ENCODE results near the gene BNC2.
A peak's percentile ranks its signal among the peaks of the same experiment; 100 is the strongest.

Gene BNC2

DNA sequence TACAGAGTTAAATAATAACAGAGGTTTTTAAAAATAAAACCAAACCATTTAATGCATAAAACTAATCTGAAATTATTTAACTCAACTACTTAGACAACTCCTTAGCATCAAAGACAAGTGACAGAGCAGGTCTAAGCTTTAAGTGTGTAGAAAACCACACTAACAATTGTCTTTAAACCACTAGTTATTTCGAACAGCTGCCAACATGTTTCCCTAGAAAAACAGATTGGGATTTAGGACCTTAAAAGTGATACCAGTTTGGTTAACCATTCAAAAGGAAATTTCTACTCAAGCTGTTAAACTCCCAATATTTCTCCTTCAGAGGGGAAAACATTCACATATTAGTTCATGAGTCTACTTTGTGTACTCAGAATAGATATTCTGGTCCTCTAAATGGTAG is 208.7 kb downstream of the BNC2 start:
- no peak for DNase-seq

DNA sequence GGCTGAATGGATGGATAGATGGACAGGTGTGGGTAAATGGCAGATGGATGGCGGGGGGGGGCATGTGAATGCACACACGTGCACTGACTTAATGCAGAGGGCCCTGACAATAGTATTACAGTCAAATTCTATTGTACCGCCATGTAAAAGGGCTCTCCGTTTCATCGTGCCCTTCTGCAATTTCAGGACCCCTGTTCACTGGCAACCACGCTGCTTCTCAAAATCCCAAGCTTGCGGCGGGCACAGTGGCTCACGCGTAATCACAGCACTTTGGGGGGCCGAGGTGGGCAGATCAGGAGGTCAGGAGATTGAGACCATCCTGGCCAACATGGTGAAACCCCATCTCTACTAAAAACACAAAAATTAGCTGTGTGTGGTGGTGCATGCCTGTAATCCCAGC is 211.4 kb downstream of the BNC2 start:
- DNase-seq: no peak

DNA sequence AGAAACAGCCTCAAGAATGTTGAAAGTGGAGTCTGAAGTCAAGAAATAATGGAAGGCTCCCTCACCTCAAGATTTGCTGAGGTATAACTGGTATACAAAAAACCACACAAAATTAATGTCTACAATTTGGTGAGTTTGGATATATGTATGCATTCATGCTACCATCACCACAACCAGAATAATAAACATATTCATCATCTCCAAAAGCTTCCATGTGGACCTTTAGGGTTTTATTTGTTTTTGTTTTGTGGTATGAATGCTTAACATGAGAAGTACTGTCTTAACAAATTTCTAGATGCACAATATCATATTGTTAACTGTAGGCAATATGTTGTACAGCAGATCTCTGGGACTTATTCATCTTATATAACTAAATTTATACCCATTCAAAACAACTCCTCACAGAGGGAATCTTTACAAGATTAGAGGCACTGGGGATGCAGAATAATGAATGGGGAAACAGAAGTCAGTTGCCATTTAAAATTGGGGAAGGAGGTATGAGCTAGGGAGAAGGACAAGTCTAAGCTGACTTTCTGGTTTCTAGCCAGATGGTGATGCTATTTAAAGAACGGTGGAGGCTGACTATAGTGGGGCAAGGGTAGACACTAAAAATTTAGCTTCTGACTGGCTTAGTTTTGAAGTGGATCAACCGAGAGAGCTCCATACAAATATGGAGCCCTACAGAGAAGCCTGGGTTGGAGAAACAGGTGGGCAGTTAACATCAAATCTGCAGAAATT is 213.9 kb downstream of the BNC2 start:
- DNase-seq: no peak

DNA sequence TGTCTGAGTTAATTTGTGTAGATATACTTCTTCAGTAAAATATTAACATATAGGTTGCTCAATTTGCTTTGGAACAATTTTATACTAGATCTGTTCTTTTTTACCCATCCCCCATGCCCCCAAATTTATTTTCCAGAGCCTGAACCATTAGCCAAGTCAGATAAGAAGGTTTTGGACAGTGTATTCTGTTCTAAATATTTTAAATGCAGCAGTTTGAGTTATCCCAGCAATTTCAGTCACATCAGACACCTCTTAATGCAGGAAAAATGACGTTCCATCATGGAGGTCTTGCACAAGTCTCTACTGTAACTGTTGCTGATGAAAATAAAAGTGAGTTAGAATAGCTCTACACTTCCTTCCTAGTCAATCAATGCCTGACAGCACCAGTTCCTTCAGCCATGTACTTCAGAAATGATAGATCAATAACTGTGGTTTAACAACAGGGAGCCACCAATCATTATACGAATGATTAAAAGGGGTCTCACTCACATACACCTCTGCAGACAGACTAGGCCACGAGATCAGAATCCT is 215.8 kb downstream of the BNC2 start:
- no peak for DNase-seq

DNA sequence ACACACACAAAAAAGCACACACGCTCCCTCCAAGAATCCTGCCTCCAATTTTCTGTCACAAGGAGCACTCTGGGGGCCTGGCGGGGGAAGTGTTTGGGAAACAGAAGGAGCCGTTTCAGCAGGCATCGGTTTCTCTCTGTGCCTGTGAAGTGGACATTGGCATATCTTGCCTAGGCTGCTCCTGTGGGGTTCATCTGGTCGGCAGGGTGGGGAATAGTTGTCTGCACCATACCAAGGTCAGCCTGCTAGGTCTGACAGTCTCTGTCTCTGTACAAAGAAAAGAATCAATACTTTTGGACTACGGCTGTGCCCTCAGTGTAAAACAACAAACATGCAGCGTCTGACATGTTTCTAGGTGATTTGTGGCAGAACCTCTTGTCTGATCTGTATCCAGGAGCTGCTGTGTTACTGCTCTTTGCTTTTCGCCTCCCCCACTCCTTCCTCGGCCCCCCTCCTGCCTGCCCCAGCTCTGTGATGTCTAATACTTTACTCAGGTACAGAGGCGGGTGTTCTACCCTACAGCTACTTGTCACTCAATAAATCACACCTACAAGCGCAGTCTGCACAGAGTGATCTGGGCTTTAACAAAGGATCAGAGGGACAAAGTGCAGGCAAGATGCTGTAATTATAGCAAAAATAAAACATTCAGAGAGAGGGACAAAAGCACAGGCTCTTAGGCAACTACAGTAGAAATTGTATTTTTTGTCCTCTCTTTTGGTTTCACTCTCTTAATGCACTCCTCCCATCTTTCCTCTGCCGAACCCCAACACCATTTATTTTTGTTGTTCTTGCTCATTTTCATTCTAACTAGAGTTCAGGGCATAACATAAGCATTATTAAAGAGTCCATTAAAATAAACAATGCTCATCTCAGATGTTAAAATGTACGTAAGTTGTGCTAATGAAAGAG is 216.7 kb downstream of the BNC2 start:
- peak; percentile 33 for DNase-seq

DNA sequence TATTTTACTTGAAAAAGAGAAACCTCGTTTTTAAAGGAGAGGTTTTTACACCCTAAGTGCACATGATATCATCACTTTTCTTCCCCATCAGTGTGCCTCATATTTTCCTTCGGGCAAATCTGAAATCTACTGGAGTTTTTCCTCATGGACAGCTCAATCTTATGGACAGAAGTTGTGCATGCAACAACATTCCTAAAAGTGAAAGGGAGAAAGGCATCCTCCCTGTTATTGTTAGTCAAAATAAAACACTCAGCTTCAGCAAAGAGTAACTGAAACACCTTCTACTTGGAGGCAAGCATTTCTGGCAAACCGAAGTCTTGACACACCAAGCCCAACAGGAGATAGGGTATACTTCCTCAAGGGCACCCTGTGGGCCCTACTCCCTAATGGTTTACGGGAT is 217.9 kb downstream of the BNC2 start:
- DNase-seq: no peak

DNA sequence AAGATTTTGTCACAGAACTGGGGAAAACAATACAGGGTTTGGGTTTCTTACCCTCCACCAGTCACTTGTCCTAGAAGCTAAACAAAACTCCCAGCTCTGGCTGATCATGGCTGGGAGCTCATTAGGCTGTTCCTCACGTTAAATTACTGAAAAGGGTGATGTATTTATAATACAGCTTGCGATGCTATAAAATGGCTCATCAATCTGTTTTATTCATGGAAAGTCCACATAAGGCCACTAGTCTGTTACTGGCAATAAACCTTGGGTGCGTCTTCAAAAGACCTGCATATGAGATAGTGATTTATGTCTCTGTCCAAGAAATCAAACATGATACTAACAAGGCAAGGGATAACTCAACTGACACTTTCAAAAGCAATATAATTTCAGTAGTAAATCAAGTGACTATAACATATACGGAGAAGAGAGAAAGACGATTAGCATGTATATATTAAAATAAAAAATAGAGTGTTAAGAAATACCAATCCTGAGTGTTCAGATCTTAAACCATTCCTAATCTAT is 219.0 kb downstream of the BNC2 start:
- DNase-seq: peak; percentile 15

DNA sequence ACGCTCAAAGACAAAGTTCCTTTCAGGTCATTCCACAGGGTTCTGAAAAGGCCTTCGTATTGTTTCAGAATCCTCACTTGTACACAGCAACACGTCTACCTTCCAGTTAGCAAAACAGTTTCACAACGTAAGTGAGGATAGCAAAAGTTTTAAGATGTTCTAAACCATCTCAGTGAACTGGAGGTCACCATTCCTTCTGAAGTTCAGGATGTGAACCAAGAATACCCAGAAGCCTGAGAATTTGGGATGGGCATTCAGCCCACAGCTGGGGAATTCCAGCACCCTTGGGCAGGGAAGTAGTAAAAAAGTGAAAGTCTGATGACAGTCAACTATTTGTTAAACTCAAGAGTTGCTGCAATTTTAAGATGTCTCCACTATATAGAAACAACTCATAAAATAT is 224.5 kb downstream of the BNC2 start:
- no peak for DNase-seq

DNA sequence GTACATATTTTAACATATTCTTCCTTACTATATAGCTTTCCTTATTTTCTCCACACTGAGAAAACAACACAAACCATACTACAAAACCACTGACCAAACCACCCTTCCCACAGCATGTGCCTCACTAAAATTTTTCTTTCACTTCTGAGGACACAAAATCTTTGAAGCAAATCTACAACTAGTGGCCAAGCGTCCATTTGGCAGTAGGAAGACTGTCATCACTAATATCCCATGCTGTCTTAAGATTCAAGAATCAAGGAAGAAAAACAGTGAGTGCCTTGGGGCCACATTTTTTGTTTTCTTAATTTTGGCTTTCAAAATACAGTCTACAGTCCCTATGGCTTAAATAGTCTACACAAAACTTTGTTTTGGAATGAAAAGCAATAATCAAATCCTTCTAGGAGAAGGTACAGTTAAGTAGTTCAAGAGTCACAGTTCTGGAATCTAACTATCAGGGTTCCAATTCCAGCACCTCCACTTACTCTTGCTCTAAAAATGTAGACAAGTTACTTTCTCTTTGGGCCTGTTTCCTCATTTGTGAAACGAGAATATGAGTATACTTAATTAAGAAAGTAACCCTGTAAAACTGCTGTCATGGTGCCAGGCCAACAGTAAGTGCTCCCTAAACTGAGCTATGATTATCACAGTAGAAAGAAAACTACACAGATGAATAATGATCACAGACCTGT is 227.9 kb downstream of the BNC2 start:
- DNase-seq: no peak

DNA sequence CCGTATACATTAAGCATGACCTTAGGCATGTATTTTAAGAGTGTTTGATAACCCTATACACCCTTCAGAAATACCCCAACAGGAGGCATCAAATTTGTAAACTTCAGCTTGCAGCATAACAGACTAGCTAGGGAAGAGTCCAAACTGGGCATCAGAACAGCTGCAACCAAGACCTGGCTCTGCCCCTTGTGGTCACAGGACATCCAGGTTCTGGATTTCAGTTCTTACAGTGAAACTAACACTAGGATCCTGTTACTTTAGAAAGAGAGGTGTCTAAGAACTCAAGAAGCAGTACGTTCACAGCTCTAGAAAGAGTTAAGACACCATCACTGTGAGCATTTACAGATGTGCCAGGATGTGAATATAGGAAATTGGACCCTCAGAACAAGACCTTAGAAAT is 229.8 kb downstream of the BNC2 start:
- DNase-seq: no peak

DNA sequence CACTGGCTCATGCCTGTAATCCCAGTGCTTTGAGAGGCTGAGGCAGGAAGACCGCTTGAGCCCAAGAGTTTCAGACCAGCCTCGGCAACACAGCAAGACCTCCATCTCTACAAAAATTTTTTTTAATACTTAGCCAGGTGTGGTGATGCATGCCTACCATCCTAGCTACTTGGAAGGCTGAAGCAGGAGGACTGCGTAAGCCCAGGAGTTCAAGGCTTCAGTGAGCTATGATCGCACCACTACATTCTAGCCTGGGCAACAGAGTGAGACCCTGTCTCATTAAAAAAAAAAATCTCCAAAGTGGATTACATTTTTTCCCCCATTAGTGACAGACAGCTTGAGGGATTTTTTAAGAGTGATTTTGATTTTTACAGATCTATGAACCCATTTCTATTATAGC is 230.8 kb downstream of the BNC2 start:
- no peak for DNase-seq

DNA sequence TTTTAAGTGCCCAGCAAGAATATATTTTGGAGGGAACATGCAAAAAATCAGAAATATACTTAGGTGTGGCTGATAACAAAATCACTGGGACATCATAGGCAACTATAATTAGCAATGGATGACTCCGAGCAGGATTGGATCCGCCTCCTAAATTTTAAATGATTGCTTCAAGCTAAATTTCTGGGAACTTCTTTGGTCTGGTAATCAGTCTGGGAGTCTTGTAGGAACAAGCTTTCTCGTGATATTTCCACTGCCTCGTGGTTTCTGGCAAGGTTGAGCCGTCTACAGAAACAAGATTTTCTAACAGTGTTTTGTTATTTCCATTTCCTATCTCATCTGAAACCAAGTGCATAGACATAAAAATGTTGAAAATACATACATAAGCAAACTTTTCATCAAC is 232.6 kb downstream of the BNC2 start:
- no peak for DNase-seq

DNA sequence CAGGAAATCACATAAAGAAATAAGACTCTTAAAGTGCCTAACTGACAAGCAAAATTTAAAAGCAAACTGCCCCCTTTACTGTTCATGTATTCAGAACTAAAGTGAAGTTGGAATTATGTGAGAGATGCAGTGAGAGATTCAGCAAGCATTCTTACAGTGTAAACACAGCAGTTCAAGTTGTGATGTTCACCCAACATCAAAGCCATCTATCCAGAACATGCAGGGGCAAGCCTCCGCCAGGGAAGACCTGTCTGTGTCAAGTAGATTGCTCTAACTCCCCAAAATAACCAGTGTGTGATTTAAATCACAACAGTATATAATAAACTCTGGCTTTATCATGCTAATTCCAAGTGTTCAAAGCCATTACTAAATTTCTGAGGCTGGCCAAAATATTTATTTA is 233.3 kb downstream of the BNC2 start:
- DNase-seq: no peak

DNA sequence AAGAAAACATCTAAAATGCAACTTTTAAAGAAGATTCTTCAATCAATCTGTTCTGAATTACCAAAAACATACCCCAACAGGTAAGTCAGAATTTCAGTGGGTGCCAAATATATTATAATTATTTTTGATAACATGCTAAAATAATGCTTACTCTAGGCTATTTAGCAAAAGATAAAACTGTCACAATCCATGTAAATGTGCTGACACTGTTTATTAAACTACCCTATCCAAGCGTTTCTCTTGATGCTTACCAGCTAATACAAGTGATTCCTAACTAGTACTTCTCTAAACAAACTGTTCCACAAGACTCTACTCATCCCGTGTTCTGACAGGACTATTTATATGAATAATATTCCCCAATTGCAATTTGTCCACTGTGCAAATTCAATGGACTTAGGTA is 236.7 kb downstream of the BNC2 start:
- no peak for DNase-seq

DNA sequence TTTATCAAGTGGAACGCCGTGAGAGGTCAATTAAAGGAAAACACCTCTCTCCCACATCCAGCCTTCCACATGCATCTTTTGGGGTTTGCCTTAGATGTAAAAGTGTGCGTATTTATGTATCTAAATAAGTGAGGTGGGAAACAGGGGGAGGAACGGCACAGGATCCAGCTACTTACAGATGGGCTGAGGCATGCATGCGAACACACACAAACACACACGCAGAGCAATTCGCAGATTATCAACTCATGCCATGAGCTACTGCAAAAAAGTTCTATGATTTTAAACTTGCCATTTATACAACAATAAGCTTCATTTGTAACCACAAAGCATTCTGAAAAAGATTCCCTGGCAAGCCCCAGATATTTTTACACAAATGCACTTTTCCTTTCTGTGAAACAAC is 242.1 kb downstream of the BNC2 start:
- DNase-seq: no peak

DNA sequence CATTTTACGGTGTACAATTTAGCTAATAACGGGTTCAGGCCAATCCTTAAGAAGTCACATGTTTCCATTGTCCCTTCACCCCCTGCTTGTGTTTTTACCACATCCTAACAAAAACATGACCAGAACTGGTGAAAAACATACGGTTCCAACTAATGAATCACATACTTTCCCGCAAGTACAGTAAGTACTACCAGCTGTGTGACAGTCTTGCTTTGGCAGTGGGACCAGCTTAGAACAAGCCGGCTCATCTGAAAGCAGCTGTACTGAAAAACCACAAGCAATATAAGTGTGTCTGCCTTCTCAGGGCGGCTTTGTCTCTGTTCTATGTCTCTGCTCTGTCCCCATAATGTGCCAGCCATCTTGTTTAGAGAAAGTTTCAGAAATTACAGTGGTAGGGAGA is 242.5 kb downstream of the BNC2 start:
- DNase-seq: no peak

DNA sequence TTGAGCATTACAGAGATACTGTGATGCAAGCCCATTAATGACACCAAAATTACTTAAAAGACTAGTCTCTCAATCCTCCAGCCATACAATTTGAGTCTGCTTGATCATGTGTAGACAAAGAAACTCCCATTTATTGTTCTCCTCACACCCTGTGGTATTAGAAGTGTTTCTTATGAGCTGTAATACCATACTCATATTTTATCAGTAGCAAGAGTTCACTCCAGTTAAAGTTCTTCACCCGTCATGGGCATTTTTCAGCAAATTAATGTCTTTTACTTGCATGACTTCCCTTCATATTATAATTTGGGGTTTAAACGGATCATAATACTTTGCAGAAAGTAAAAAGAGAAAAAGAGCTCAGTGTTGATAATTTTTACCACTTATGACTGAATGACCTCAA is 242.9 kb downstream of the BNC2 start:
- DNase-seq: no peak

DNA sequence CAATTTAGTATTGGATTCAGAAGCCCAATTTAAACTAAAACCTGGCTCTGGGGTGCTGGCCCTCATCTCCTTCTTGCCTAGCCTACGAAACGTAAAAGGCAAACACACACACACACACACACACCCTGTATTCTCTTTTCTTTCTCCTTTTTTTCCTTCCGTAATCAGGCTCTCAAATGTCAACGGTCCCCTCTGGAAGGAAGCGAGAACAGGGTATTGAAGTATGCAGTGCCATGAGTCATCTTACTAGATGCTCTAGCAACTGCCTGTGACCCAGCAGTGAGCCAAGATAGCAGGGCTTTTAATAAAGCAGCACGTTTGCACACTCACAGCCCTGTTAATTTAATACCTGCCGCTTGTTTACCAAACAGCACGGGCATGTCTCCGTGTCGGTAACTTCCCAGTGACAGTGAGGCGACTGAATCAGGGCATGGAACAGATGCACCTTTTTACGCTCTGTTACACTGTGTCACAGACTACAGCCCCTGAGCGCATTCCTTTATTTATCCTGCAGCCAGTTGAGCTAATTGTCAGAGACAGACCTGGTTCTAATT is 243.8 kb downstream of the BNC2 start:
- DNase-seq: peak; percentile 73

DNA sequence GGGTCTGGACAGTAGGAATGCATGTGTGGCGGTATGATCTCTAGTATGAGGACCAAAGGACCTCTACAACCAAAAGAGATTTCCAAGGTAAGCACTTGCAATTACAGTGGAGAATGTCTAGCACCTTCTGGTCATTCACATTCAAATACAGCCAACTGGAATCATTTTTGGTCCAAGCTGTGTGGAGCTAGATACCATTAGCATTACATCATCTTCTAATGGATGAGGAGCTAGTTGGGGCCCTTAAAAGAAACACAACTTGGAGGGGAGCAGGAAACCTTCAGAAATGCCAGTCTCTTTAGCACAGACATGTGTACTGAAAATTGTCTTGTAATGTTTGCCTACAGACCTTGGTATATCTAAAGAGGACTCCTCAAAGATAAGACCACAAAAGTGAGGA is 244.7 kb downstream of the BNC2 start:
- DNase-seq: no peak

DNA sequence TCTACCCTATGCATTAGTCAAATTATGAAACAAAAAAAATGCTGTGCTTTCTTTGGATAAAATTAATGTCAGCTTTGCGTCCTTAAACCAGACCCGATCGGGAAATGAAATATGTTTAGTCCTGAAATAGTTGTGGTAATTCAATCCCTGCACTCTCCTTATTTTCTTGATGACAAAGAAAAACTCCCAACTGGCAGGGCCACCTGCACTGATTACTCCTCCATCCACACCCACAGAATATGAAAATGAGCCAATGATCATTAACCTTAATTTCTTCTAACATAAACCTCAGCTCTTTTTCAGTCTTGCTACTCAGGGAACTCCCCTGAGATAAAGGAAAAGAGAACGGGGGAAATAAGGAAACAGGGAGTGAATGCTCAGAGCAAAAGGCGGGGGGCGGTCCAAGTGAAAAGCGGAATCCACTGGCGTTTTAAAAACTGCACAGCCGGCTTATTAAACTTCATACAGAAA is 245.3 kb downstream of the BNC2 start:
- DNase-seq: no peak

DNA sequence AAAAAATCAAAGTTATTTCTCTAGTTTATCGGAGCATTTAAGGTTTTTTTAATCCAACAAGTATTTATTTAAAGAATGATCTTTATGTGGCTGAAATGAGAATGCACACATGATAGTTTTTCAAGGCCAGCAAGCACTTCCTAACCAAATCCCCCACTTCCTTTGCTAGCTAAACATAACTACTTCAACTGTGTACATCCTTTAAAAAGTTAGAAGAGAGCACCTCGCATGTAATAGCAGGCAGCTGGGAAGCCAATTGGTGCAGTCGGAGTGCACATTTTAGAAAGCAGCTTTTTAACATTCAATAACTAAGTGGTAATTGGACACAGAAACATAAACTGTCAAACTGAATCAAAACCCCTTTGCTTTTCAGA is 245.7 kb downstream of the BNC2 start:
- no peak for DNase-seq

DNA sequence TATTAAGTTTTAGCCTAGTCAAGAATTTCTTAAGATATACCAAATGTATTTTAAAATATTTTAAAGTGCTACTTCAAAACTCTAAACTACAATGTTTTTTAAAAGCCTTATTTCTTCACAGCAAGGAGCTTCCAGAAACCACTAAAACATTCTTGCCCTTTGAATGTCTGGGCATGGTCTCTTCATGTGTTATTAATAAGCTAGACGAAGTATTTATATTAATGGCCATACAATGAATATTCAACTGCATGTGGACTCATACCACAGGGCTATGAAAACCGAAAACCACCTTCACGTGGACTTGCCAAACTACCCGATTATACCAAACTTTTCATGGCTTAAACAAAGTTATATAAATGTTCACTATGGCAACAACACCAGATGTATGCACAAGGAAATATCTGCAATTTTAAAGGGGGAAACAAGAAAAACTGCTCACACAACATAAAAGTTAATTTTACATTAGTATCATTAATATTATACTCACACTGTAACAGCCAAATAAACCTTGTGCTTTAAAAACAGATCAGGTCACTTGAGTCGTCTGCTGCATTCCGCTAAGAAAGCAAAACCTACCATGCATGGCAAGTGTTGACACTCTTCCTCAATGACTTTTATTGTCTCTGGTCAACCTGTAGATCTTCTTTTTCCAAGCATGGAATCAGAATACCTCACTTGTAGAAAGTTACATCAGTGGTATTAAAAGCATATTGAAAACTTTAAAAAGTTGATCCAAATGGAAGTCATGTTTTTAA is 246.3 kb downstream of the BNC2 start:
- DNase-seq: no peak

Measured in DMS153 (cell line).